GM20000 (cell line): ENCODE results near the gene ZNF682.
"Not testable (repeated sequence)": the region's sequence is repeated elsewhere in the genome, so short reads cannot be mapped to it uniquely, and the experiment has no call there.

Experiments used
- DNase-seq: peaks from one replicate; pipeline ENCODE4 v3.0.0; 2012; ENCODE audit warnings: low spot score
- TF ChIP-seq, protein P1 (sequence below): IDR thresholded peaks from 2 replicates; pipeline ENCODE4 v1.5.1; 2012; ENCODE audit warnings: mild to moderate bottlenecking, control low read depth; ENCODE audit errors: extremely low read depth, missing control alignments

ZNF682 gene

DNA sequence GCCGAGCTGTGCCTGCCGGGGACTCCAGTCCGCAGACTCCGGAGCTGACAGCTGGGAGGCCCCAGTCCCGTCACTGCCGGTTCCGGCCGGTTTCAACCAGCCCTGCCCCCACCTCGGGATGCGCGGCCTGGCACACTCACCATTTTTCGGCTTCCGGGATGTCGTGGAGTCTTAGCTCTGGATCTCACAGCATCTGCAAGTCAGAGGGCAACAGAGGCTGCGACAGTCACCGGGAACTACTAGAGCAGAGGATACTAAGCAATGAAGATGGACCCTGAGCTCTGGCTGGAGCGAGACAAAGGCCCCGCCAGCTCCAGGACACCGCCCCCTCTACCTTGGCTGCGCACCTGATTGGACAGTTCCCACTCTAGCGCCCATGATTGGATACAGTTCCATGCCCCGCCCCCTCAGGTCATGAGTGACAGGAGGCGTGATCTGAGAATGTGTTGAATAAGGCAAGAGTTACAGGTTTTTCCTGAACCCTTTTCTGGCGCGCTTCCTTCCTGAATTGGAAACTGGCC lies at the start of gene ZNF682:
TSS of gene ZNF682 (minus strand) at position 303 of the 521 bp plus-strand sequence. CDS start at position 143, 160 bp downstream.
- TF ChIP-seq, protein P1, sequence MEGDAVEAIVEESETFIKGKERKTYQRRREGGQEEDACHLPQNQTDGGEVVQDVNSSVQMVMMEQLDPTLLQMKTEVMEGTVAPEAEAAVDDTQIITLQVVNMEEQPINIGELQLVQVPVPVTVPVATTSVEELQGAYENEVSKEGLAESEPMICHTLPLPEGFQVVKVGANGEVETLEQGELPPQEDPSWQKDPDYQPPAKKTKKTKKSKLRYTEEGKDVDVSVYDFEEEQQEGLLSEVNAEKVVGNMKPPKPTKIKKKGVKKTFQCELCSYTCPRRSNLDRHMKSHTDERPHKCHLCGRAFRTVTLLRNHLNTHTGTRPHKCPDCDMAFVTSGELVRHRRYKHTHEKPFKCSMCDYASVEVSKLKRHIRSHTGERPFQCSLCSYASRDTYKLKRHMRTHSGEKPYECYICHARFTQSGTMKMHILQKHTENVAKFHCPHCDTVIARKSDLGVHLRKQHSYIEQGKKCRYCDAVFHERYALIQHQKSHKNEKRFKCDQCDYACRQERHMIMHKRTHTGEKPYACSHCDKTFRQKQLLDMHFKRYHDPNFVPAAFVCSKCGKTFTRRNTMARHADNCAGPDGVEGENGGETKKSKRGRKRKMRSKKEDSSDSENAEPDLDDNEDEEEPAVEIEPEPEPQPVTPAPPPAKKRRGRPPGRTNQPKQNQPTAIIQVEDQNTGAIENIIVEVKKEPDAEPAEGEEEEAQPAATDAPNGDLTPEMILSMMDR = no peak
- peak; percentile 92 for DNase-seq

DNA sequence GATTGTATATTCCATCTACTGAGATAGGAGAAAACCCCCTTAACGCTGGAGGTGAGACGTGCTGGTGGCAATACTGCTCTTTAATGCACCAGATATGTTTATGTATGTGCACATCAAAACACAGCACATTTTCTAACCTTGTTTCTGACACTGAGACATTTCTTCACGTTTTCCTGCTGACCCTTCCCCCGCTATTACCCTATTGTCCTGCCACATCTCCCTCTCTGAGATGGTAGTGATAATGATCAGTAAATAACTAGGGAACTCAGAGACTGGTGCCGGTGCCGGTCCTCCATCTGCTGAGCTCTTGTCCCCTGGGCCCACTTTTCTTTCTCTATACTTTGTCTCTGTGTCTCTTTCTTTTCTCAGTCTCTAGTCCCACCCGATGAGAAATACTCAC lies 43.6 kb upstream of the ZNF682 start:
- DNase-seq = not testable (repeated sequence)

DNA sequence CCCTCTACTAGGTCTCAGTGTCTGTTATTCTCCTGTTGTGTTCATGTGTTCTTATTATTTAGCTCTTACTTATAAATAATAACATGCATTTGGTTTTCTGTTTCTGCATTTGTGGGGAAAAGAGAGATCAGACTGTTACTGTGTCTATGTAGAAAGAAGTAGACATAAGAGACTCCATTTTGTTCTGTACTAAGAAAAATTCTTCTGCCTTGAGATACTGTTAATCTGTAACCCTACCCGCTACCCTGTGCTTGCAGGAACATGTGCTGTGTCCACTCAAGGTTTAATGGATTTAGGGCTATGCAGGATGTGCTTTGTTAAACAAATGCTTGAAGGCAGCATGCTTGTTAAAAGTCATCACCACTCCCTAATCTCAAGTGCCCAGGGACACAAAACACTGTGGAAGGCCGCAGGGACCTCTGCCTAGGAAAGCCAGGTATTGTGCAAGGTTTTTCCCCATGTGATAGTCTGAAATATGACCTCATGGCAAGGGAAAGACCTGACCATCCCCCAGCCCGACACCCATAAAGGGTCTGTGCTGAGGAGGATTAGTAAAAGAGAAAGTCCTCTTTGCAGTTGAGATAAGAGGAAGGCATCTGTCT lies 43.0 kb upstream of the ZNF682 start:
- not testable (repeated sequence) for DNase-seq

DNA sequence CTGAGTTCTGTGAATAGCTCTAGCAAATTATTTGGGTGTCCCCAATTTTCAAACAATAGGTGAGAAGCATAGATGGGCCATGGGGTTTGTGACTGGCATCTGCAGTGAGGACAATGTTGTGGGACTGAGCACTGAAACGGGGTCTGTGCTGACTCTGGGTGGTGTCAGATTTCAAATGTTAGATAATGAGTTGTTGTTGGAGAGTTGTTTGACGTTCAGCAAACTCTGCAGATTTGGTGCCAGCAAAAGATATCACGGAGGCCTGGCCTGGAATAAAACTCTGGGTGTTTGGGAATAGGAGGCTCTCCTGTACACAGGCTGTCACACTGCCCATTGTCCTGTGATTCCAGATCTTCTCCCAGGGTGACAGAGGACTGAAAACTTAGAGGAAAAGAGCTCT lies 41.4 kb upstream of the ZNF682 start:
- TF ChIP-seq, protein P1 = no peak

DNA sequence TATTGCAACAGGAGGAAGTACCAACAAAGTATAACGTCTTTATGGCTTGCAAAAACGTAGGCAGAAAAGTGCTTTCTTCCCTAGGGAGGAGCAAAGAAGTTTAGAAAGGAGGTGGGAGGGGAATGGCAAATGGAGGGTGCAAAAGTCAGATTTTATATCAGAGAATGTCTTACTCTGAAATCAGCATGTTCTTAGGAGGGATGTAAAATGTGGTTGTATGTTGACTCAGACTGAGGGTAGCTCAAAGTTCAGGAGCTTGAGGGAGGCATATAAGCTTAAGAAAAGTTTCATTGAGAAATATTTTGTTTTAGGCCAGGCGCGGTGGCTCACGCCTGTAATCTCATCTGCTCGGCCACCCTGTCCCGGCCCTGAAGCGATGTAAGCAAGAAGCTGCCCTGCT lies 40.2 kb upstream of the ZNF682 start:
- TF ChIP-seq, protein P1 = no peak

More for the DNA sequence above, 41.4 kb upstream of the ZNF682 start:
- no peak for DNase-seq

DNA sequence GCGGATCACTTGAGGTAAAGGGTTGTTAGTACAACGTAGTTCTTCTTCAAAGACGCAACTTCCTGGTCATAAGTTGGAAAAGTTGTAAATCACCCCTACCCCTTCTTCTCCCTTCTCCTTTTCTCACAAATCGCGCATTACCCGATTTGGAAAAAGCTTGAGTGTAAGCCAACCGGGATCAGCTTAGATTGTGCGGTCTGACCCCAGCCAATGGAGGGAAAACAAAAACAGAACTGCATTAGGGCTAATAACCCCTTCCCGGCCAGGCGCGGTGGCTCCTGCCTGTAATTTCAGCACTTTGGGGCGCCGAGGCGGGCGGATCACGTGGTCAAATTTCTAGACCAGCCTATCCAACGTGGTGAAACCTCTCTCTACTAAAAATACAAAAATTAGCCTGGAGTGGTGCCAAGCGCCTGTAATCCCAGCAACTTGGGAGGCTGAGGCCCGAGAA lies 39.3 kb upstream of the ZNF682 start:
- DNase-seq = no peak
- TF ChIP-seq, protein P1 = no peak

More for the DNA sequence above, 40.2 kb upstream of the ZNF682 start:
- no peak for DNase-seq

DNA sequence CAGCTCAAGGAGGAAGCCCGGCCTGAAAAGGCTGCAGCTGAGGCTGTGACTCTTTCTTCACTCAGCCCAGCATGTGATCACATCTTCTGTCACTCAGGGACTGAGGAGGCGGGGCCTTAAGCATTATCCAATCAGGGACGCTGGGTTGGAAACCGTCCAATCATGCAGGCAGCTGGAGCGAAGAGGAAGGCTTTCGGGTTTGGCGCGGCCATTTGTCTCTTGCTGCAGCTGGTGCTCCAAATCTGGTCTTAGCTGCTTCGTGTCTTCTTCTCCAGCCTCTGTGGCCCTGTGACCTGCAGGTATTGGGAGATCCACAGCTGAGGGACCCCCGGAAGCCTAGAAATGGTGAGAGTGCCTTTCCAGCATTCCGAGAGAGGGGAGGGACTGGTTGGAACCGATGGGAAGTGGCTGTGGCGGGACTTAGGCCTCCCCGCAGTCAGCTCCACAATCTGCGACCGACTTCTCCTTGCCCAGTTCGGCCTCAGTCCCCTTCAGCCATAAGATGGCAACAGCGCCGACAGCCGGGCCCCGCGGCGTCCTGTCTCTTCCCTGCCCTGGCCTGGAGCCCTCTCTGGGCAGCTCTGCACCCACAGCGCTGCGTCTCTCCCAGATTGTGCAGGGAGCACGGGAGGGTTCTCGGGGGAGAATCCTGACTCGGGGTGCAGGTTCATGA lies 38.6 kb upstream of the ZNF682 start, which contains the start of gene ZNF90:
TSS of gene ZNF90 (plus strand) at position 210 of the 673 bp plus-strand sequence. CDS start at position 343, 133 bp downstream.
- TF ChIP-seq, protein P1 = no peak
- peak; percentile 77 for DNase-seq

DNA sequence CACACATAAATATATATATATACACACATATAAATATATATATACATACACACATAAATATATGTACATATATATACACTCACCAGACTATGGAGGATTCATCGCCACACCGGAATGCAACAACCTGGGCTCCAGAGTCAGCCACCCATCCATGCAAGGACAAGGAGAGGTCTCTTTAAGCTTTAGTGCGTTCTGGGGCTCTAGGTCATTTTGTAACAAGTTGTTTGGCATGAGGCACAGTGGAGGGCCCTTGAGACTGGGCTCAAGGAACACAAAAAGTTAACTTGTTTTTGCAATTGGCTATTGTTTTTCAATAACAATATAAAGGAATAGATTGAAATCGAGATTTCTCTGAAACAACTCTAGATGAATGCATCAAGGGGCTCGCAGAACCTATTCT lies 33.6 kb upstream of the ZNF682 start:
- DNase-seq = no peak
- TF ChIP-seq, protein P1 = no peak
